Mesendoderm (in vitro differentiated cells): ENCODE data around the gene TMEM178A.

Experiments
- DNase-seq: peaks from one replicate; pipeline ENCODE4 v3.0.0; 2013
- H2AK5ac ChIP-seq: 2 replicates; pipeline ENCODE4 v1.6.1; 2013; ENCODE audit warnings: low read length, inconsistent platforms
- H2BK120ac ChIP-seq: 2 replicates; pipeline ENCODE4 v1.6.1; 2013; ENCODE audit warnings: low read depth, mild to moderate bottlenecking, low read length, moderate library complexity, mixed read lengths
- H2BK15ac ChIP-seq: replicated peaks from 2 replicates; pipeline ENCODE4 v1.6.1; 2013; ENCODE audit warnings: low read depth, mild to moderate bottlenecking, moderate library complexity
- H2BK5ac ChIP-seq: 2 replicates; pipeline ENCODE4 v1.6.1; 2013; ENCODE audit warnings: low read length, inconsistent platforms
- H3K18ac ChIP-seq: 2 replicates; pipeline ENCODE4 v1.6.1; 2013; ENCODE audit warnings: mild to moderate bottlenecking, low read length, mixed read lengths
- H3K23ac ChIP-seq: one replicate; pipeline ENCODE4 v1.6.1; 2013; ENCODE audit warnings: low read length
- H3K27ac ChIP-seq: 2 replicates; pipeline ENCODE4 v1.5.1; 2013; ENCODE audit warnings: low read depth, mild to moderate bottlenecking, inconsistent platforms, low read length, moderate library complexity
- H3K27me3 ChIP-seq: 2 replicates; pipeline ENCODE4 v1.6.1; 2013; ENCODE audit warnings: low read length, control low read depth, mild to moderate bottlenecking, inconsistent platforms; ENCODE audit not compliant: insufficient read depth, poor library complexity
- H3K36me3 ChIP-seq: 2 replicates; pipeline ENCODE4 v1.6.1; 2013; ENCODE audit warnings: low read length, inconsistent platforms; ENCODE audit not compliant: control insufficient read depth, insufficient read depth
- H3K4ac ChIP-seq: one replicate; pipeline ENCODE4 v1.6.1; 2013; ENCODE audit warnings: low read depth, mild to moderate bottlenecking, low read length, moderate library complexity
- H3K4me1 ChIP-seq: 2 replicates; pipeline ENCODE4 v1.6.1; 2013; ENCODE audit warnings: low read depth, low read length, inconsistent platforms; ENCODE audit not compliant: control insufficient read depth
- H3K4me2 ChIP-seq: 2 replicates; pipeline ENCODE4 v1.6.1; 2013; ENCODE audit warnings: low read length
- H3K4me3 ChIP-seq: 2 replicates; pipeline ENCODE4 v1.5.1; 2013; ENCODE audit warnings: mild to moderate bottlenecking, low read length
- H3K56ac ChIP-seq: one replicate; pipeline ENCODE4 v1.6.1; 2013; ENCODE audit warnings: low read length
- H3K79me1 ChIP-seq: 2 replicates; pipeline ENCODE4 v1.6.1; 2013; ENCODE audit warnings: low read length, inconsistent platforms
- H3K79me2 ChIP-seq: 2 replicates; pipeline ENCODE4 v1.6.1; 2013; ENCODE audit warnings: mild to moderate bottlenecking, low read length; ENCODE audit not compliant: control insufficient read depth, insufficient read depth
- H3K9ac ChIP-seq: 2 replicates; pipeline ENCODE4 v1.6.1; 2013; ENCODE audit warnings: low read length, inconsistent platforms
- H4K5ac ChIP-seq: one replicate; pipeline ENCODE4 v1.6.1; 2013; ENCODE audit warnings: low read length
- H4K8ac ChIP-seq: one replicate; pipeline ENCODE4 v1.6.1; 2013; ENCODE audit warnings: low read depth, mild to moderate bottlenecking, control low read depth, low read length, moderate library complexity
- WGBS: extraction: QIAGEN DNeasy Blood & Tissue Kit; methylation state at CpG from one replicate; pipeline ENCODE4 v1.1.7; 2013; ENCODE audit warnings: low lambda C conversion rate, missing lambda C conversion rate; ENCODE audit not compliant: insufficient coverage; ENCODE audit errors: extremely low coverage; 5-methylcytosine and 5-hydroxymethylcytosine counted together

The TMEM178A gene

DNA sequence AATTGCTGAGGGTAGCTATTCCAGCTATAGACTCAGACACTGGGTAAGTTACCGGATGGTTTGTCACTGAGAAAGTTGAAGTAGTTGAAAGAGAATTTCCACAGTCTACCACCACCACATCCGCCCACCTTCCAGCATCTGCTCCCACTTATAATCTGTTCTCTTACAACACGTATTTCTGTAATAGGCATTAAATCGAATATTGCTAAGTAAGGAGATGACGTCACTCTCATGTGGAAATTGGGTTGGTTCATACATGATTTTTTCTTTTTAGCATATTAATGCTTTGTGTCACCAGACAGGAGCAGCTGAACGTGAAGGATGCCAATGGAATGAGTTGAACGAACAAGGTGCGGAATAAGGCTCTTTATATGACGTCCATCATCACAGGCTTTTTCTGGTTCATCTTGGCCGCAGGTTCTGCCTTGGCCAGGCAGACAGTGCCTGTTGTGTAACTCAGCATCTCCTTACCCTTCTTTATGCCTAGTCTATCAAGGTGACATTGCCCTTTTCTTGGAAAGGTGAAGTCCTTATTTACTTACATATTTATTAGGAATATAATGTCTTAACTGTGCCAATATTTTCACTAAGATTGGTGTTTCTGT is 67.5 kb downstream of the TMEM178A start:
- no peak for DNase-seq
- peaks cover 6% of the 10 kb centered on the region for H3K79me1 ChIP-seq
- no peak overlapping the region for H3K4me3 ChIP-seq
- H2BK120ac ChIP-seq, result no peak overlapping the region
- no peak overlapping the region for H3K27ac ChIP-seq
- peaks cover 3% of the 10 kb centered on the region for H3K36me3 ChIP-seq
- no peak overlapping the region for H3K9ac ChIP-seq
- no peak overlapping the region for H3K23ac ChIP-seq
- no CpG with 5 or more reads among the region's 10 CpGs for WGBS
- no peak overlapping the region for H3K4ac ChIP-seq
- H3K79me2 ChIP-seq, result peaks cover 2% of the 10 kb centered on the region
- H4K8ac ChIP-seq, result no peak overlapping the region
- H3K56ac ChIP-seq, result no peak overlapping the region
- H3K18ac ChIP-seq, result no peak overlapping the region
- H2BK5ac ChIP-seq, result no peak overlapping the region
- no peaks in the 10 kb centered on the region for H3K27me3 ChIP-seq
- H4K5ac ChIP-seq, result no peak overlapping the region
- no peak overlapping the region for H2AK5ac ChIP-seq
- H3K4me1 ChIP-seq, result peaks cover 7% of the 10 kb centered on the region
- H3K4me2 ChIP-seq, result no peak overlapping the region
- H2BK15ac ChIP-seq, result no peak overlapping the region

DNA sequence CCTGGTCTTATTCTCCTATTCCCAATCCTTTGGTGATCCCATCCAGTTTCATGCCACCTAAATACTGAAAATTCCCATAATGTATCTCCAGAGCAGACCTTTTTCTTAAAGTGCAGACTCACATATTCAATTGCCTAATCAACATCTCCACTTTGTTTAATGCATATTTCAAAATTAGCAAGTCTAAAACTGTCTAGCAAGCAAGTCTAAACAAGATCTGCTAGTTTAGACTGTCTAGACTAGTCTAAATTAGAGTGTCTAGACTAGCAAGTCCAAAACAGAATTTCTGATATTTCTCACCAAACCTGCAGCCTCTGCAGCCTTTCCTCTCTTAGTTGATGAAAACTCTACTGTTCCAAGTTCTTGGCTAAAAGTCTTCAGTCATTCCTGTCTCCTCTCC is 68.7 kb downstream of the TMEM178A start:
- peaks cover 6% of the 10 kb centered on the region for H3K79me1 ChIP-seq
- H2AK5ac ChIP-seq, result no peak overlapping the region
- no peak overlapping the region for H3K27ac ChIP-seq
- no peak overlapping the region for H3K4me2 ChIP-seq
- no peak overlapping the region for H2BK15ac ChIP-seq
- no peaks in the 10 kb centered on the region for H3K27me3 ChIP-seq
- H3K4me1 ChIP-seq, result peaks cover 10% of the 10 kb centered on the region
- H2BK120ac ChIP-seq, result no peak overlapping the region
- H3K4me3 ChIP-seq, result no peak overlapping the region
- H3K4ac ChIP-seq, result no peak overlapping the region
- DNase-seq, result no peak
- H3K9ac ChIP-seq, result no peak overlapping the region
- no peak overlapping the region for H2BK5ac ChIP-seq
- no peak overlapping the region for H3K56ac ChIP-seq
- H3K18ac ChIP-seq, result no peak overlapping the region
- peaks cover 3% of the 10 kb centered on the region for H3K36me3 ChIP-seq
- no peak overlapping the region for H4K5ac ChIP-seq
- peaks cover 2% of the 10 kb centered on the region for H3K79me2 ChIP-seq
- no peak overlapping the region for H4K8ac ChIP-seq
- H3K23ac ChIP-seq, result peak overlapping the region; percentile 33

DNA sequence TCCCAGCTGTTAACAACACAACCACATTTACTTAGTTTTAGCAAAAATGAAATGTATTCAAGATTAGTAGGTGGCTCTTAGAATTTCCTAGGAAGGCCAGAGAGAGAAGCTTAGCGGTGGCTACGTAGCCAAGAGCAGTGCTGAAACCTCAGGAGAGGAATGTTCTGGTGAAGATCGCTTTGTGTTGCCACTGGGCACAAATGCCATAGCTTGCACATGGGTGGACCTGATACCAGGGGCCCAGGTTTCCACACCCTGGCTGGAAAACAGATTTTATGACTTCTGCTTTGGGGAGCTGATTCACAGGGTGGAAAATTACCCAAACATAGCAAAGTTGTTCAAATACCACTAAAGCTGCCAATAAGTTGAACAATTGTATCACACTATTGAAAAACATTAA is 69.9 kb downstream of the TMEM178A start:
- Histone ChIP-seq H3K27ac (no peak overlapping the region), H3K27me3 (no peaks in the 10 kb centered on the region), H3K79me2 (peaks cover 2% of the 10 kb centered on the region), H3K79me1 (peaks cover 6% of the 10 kb centered on the region), H3K23ac (no peak overlapping the region), H3K56ac (no peak overlapping the region), H2BK5ac (no peak overlapping the region), H3K4me3 (no peak overlapping the region), H3K4me1 (peaks cover 11% of the 10 kb centered on the region), H2BK15ac (no peak overlapping the region), H2BK120ac (no peak overlapping the region), H4K5ac (no peak overlapping the region), H3K36me3 (peaks cover 3% of the 10 kb centered on the region), H2AK5ac (no peak overlapping the region), H4K8ac (no peak overlapping the region), H3K9ac (no peak overlapping the region), H3K4ac (no peak overlapping the region), H3K4me2 (no peak overlapping the region), H3K18ac (no peak overlapping the region)
- WGBS, result no CpG with 5 or more reads among the region's 3 CpGs
- no peak for DNase-seq

DNA sequence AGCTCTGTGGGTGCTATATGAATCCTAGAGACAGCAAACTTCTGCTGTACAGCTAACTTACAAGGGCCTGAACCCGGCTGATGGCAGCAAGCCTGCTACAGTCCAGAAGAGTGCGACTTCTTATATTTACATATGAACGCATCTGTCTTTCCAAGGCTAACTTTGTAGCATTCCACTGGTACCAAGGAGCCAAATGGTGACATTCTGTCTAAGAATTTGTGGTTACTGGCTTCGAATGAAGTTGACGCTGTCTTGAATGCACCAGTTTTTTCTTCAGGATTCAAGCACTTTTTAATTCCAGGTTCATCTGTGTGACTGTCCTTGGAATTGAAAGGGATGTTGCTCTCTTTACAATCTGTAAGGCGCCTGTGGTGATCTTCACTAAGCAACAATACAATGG is 70.9 kb downstream of the TMEM178A start:
- Histone ChIP-seq H3K79me2 (peaks cover 2% of the 10 kb centered on the region), H2AK5ac (no peak overlapping the region), H4K5ac (no peak overlapping the region), H3K4me1 (peaks cover 11% of the 10 kb centered on the region), H3K79me1 (peaks cover 6% of the 10 kb centered on the region), H2BK5ac (no peak overlapping the region), H3K18ac (no peak overlapping the region), H3K9ac (no peak overlapping the region), H3K4ac (no peak overlapping the region), H3K36me3 (peaks cover 3% of the 10 kb centered on the region), H3K27ac (no peak overlapping the region), H2BK120ac (no peak overlapping the region), H3K56ac (no peak overlapping the region), H4K8ac (no peak overlapping the region), H2BK15ac (no peak overlapping the region), H3K27me3 (no peaks in the 10 kb centered on the region), H3K4me2 (no peak overlapping the region), H3K4me3 (no peak overlapping the region), H3K23ac (no peak overlapping the region)
- no peak for DNase-seq
- no CpG with 5 or more reads among the region's 6 CpGs for WGBS

DNA sequence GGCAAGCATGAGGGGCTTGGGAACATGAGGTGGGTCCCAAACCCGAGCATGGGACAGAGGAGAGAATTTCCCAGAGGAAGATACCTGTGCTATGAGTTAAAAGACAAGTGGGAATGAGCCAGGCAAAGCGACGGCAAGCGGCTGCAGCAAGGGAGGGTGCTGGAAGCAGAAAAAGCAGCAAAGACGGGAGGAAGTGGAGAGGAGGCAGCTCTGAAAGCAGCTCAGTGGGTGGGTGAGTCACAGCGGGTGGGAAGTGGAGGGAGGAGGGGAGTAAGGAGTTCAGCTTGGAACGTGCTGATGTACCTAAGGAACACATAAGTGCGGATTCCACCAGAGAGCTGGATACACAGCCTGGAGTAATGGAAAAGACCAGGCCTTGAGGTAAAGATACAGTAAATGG is 71.9 kb downstream of the TMEM178A start:
- no CpG with 5 or more reads among the region's 8 CpGs for WGBS
- peaks cover 2% of the 10 kb centered on the region for H3K79me2 ChIP-seq
- peak overlapping the region; percentile 40 for H3K56ac ChIP-seq
- H2BK5ac ChIP-seq, result no peak overlapping the region
- H3K27me3 ChIP-seq, result no peaks in the 10 kb centered on the region
- peak; percentile 60 for DNase-seq
- no peak overlapping the region for H3K23ac ChIP-seq
- H3K18ac ChIP-seq, result no peak overlapping the region
- no peak overlapping the region for H3K4ac ChIP-seq
- peaks cover 13% of the 10 kb centered on the region for H3K4me1 ChIP-seq
- H3K4me3 ChIP-seq, result no peak overlapping the region
- no peak overlapping the region for H2BK15ac ChIP-seq
- H3K9ac ChIP-seq, result no peak overlapping the region
- peaks cover 6% of the 10 kb centered on the region for H3K79me1 ChIP-seq
- H3K36me3 ChIP-seq, result peaks cover 3% of the 10 kb centered on the region
- H2AK5ac ChIP-seq, result no peak overlapping the region
- no peak overlapping the region for H3K27ac ChIP-seq
- no peak overlapping the region for H4K8ac ChIP-seq
- H3K4me2 ChIP-seq, result no peak overlapping the region
- H4K5ac ChIP-seq, result no peak overlapping the region
- no peak overlapping the region for H2BK120ac ChIP-seq

DNA sequence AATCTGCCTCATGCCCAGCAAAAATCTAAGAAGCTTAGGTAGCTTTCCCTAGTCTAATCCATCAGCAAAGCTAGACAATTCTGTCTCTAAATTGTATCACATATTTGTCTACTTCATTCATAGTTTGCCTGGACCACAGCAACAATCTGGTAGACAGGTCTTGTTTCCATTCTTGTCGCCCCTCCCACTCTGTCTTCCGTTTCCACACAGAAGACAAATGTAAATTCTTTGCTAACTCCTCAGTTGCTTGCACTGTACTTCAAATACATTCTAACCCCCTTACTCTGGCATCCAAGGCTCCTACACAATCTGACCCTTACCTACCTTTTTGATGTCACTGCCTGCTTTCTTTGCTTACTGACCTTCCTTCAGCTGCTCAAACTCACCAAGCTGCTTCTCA is 73.2 kb downstream of the TMEM178A start:
- Histone ChIP-seq H2BK15ac (no peak overlapping the region), H3K9ac (no peak overlapping the region), H4K8ac (no peak overlapping the region), H3K4me1 (peaks cover 13% of the 10 kb centered on the region), H3K4ac (no peak overlapping the region), H3K4me2 (no peak overlapping the region), H2AK5ac (no peak overlapping the region), H3K4me3 (no peak overlapping the region), H3K18ac (no peak overlapping the region), H2BK5ac (no peak overlapping the region), H3K56ac (no peak overlapping the region), H2BK120ac (no peak overlapping the region), H3K79me1 (peaks cover 6% of the 10 kb centered on the region), H3K23ac (no peak overlapping the region), H3K36me3 (peaks cover 3% of the 10 kb centered on the region), H3K27me3 (no peaks in the 10 kb centered on the region), H4K5ac (no peak overlapping the region), H3K79me2 (peaks cover 2% of the 10 kb centered on the region), H3K27ac (no peak overlapping the region)
- WGBS, result no CpG with 5 or more reads among the region's 2 CpGs
- DNase-seq, result no peak
